ENCODE results near the gene LRRC75A. TPM values are rescaled to one million over a fixed set of nuclear protein-coding genes. Genes with fewer than 3 reads are reported as not detected.

LRRC75A gene
- total and polyA plus RNA-seq, 2 of the 8 experiments (the other 6 are each of a cell fraction or from before 2014, with no cell fraction given) = 9.7 to 9.9 TPM

GRCh38 chr17:16406742-16407674 lies 85.0 kb downstream of the LRRC75A start (continued):
- TF ChIP-seq JUN (IDR thresholded peaks at IDR 0.05; ENCODE audit: low read depth, low read length) (no peak), TAF1 (IDR thresholded peaks at IDR 0.05; ENCODE audit: low read depth, low read length) (peak; percentile 52; the same call in 1 of the 2 replicates), RNF2 (IDR thresholded peaks at IDR 0.05; ENCODE audit: borderline replicate concordance, low read depth, low read length, missing control alignments, poor library complexity, severe bottlenecking) (no peak), HDAC6 (IDR thresholded peaks at IDR 0.05; ENCODE audit: low read depth, low read length) (no peak), TCF12 (IDR thresholded peaks at IDR 0.05; ENCODE audit: low read depth, low read length) (no peak), EZH2 (IDR thresholded peaks at IDR 0.05; ENCODE audit: low read depth, low read length, severe bottlenecking) (no peak), CHD2 (IDR thresholded peaks at IDR 0.05; ENCODE audit: low read length) (peak; percentile 55; the same call in 1 of the 2 replicates), POLR2A (IDR thresholded peaks at IDR 0.05; ENCODE audit: control extremely low read depth in 1 of 2, low read depth in 2 of 2, low read length in 2 of 2) (0 out of 3 replicates have a peak, but pooled peaks of 1 of the 2 experiments have one; percentile 40), SAP30 (IDR thresholded peaks at IDR 0.05; ENCODE audit: insufficient read depth, insufficient replicate concordance, low read length) (no peak), BCL11A (IDR thresholded peaks at IDR 0.05; ENCODE audit: low read depth in 2 of 2, low read length in 2 of 2) (no peak), SIN3A (conservative IDR thresholded peaks at IDR 0.05 in 1 of 2, IDR thresholded peaks at IDR 0.05 in 1 of 2; ENCODE audit: low read depth in 1 of 2, low read length in 2 of 2) (no peak), HDAC2 (IDR thresholded peaks at IDR 0.05; ENCODE audit: borderline replicate concordance in 1 of 2, low read depth in 2 of 2, low read length in 2 of 2) (peak in 1 of 2 experiments; percentile 81; a peak in 1 of 4 replicates), RAD21 (IDR thresholded peaks at IDR 0.05 in 1 of 2, conservative IDR thresholded peaks at IDR 0.05 in 1 of 2; ENCODE audit: low read depth in 2 of 2, low read length in 2 of 2) (peak in 1 of 2 experiments; percentile 23; a peak in 2 of 4 replicates), MAX (IDR thresholded peaks at IDR 0.05) (peak; percentile 59), TAF7 (optimal IDR thresholded peaks at IDR 0.05; ENCODE audit: borderline replicate concordance, low read depth, low read length) (peak; percentile 35), PHF8 (conservative IDR thresholded peaks at IDR 0.05; ENCODE audit: low read depth, low read length) (peak; percentile 56; the same call in 1 of the 2 replicates), ATF2 (IDR thresholded peaks at IDR 0.05; ENCODE audit: low read length) (no peak)
- TF ChIP-seq, protein P1, sequence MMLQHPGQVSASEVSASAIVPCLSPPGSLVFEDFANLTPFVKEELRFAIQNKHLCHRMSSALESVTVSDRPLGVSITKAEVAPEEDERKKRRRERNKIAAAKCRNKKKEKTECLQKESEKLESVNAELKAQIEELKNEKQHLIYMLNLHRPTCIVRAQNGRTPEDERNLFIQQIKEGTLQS (IDR thresholded peaks at IDR 0.05; ENCODE audit: insufficient read depth, low read depth, low read length) = no peak

Data from H1 (cell line).